Stimulated activated CD4-positive, alpha-beta T cell treated with anti-CD3 and anti-CD28 coated beads, Interleukin-2, amount 100 ng/mL, for 4 hours (primary cell): ENCODE results near the gene PARN.
"Not testable (repeated sequence)": the region's sequence is repeated elsewhere in the genome, so short reads cannot be mapped to it uniquely, and the experiment has no call there.

Source experiments
- DNase-seq: peaks from one replicate; pipeline ENCODE4 v3.0.0-alpha.2; 2020; ENCODE audit warnings: low read depth

PARN gene

GRCh38 chr16:14437426-14437825, 192.6 kb downstream of the PARN start:
- no peak for DNase-seq

- no peak for DNase-seq
These were observed 193.6 kb downstream of the PARN start for GRCh38 chr16:14436401-14436955.

GRCh38 chr16:14434860-14435259, 195.2 kb downstream of the PARN start:
- no peak for DNase-seq

GRCh38 chr16:14428971-14429637, 201.0 kb downstream of the PARN start:
- DNase-seq = not testable (repeated sequence)

- DNase-seq = no peak
These were observed 202.0 kb downstream of the PARN start for GRCh38 chr16:14428043-14428442.

- DNase-seq = no peak
These were observed 202.6 kb downstream of the PARN start for GRCh38 chr16:14427371-14427948.

- no peak for DNase-seq
These were observed 205.5 kb downstream of the PARN start for GRCh38 chr16:14424595-14424994.

- DNase-seq = no peak
These were observed 206.7 kb downstream of the PARN start for GRCh38 chr16:14423344-14423743.

GRCh38 chr16:14420721-14421488, 209.2 kb downstream of the PARN start:
- DNase-seq = no peak

- not testable (repeated sequence) for DNase-seq
These were observed 209.8 kb downstream of the PARN start for GRCh38 chr16:14420243-14420642.

GRCh38 chr16:14419817-14420216, 210.2 kb downstream of the PARN start:
- DNase-seq = no peak

- no peak for DNase-seq
These were observed 211.2 kb downstream of the PARN start for GRCh38 chr16:14418795-14419225.

- no peak for DNase-seq
These were observed 213.9 kb downstream of the PARN start for GRCh38 chr16:14416184-14416583.

GRCh38 chr16:14415291-14415690, 214.8 kb downstream of the PARN start:
- DNase-seq = no peak

- no peak for DNase-seq
These were observed 220.5 kb downstream of the PARN start for GRCh38 chr16:14409563-14409962.

- DNase-seq = no peak
These were observed 222.2 kb downstream of the PARN start for GRCh38 chr16:14407786-14408399.

- DNase-seq = no peak
These were observed 224.2 kb downstream of the PARN start for GRCh38 chr16:14405611-14406537.

GRCh38 chr16:14403001-14403389, 227.1 kb downstream of the PARN start:
- not testable (repeated sequence) for DNase-seq

GRCh38 chr16:14402114-14403000, 227.7 kb downstream of the PARN start:
- not testable (repeated sequence) for DNase-seq

GRCh38 chr16:14401711-14402061, 228.4 kb downstream of the PARN start:
- not testable (repeated sequence) for DNase-seq
